NCI-H69 (cell line): Measurements from ENCODE around the gene ALCAM.
"Not testable (repeated sequence)": the region's sequence is repeated elsewhere in the genome, so short reads cannot be mapped to it uniquely, and the experiment has no call there.

Experiments used
- DNase-seq: peaks from one replicate; lab custom pipeline; 2025; lab: John Stamatoyannopoulos, UW

The ALCAM gene

DNA sequence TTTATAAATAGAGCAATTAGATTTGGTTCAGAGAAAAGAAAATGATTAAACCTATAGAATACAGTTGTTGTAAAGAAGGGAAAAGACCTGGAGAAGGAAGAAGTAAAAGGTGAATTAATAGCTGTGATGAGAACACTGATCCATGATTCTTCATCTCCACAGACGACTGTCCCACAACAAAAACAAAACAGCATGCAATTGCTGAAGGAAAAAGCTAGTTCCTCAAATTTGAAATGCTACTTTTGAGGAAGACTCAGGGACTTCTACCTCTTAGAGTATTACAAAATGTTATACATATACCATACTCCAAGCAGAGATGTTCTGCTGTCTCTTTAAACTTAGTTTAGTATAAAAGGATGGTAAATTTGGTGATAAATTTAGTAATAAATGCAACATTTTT lies 21.5 kb downstream of the ALCAM start:
- no peak for DNase-seq

DNA sequence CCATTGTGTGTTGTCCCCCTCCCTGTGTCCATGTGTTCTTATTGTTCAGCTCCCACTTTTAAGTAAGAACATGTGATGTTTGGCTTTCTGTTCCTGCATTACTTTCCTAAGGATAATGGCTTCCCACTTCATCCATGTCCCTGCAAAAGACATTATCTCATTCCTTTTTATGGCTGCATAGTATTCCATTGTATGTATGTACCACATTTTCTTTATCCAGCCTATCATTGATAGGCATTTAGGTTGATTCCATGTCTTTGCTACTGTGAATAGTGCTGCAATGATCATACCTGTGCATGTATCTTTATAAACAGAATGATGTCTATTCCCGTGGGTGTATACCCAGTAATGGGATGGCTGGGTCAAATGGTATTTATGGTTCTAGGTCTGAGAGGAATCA lies 23.1 kb downstream of the ALCAM start:
- DNase-seq, result not testable (repeated sequence)

DNA sequence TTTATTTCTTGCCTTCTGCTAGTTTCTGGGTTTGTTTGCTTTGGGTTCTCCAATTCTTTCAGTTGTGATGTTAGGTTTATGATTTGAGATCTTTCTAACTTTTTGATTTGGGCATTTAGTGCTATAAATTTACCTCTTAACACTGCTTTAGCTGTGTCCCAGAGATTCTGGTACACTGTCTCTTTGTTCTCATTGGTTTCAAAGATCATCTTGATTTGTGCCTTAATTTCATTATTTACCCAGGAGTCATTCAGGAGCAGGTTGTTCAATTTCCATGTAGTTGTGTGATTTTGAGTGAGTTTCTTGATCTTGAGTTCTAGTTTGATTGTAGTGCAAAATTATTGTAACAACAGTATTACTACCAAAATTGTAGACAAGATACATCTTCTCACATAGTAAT lies 25.9 kb downstream of the ALCAM start:
- DNase-seq, result not testable (repeated sequence)

DNA sequence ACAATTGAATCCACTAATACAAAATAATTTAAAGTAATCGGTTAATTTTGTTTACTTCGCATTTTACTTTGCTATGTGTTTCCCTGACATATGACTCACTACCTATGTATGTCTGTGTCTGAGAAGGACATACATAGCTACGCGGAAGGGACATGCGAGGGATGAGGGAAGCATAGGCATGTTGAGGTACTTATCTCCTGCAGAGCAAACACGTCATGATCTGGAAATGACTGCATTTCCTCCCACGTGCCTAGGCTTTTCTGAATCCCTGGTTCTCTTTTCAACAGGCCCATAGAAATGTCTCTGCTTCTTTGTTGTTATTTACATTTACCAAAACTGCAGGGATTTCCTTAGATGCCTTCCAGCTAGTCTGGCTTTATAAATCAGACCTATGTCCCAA lies 27.5 kb downstream of the ALCAM start:
- no peak for DNase-seq

DNA sequence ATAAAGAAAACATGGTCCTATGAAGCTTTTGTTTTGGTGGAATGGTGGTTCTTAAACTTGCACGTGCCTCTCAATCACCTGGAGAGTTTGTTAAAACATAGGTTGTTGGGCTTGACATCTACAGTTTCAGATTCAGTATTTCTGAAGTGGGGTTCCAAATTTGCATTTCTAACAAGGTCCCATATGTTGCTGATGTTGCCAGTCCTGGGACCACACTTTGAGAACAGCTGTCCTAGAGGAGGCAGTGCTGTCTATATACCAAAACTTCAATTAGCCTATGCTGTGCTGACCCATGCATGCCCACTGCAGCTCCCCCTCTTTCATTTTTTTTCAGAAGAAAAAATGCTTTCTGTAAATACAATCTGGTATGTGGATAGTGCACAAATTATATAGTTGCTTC lies 31.3 kb downstream of the ALCAM start:
- DNase-seq, result peak; percentile 97

DNA sequence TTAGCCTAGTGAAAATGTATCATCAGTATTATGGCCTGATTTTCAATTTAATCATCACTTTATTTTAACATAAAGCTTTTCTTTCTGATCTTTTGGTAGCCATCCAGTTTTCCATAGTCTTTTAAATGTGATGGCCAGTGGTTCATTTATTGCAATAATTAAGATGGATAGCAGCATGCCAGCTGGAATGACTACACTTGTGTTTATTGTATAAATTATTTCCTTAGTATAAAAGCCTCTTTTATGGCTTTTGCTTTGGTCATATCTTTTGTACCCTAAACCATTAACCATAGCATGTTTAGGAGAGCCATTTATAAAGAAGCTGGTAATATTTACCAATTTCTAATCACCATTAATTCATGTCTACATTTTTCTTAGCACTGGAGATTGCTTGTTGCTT lies 31.7 kb downstream of the ALCAM start:
- DNase-seq, result peak; percentile 97

DNA sequence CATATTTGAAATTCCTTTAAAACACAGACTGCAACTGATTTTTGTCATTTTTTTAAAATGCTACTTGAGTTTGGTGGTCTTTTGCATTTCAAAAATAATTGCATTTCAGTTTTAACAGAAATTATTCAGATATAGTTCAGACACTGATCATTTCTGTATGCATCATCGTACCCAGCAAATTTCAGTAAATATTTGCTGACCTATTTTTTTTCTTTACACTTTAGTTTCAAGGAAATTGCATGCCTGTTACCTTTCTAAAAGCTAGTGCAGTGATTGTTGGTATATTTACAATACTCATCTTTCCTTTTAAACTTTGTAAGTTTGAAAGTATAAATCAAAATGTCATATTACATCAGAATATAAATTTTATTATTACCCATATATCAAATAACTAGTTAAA lies 32.4 kb downstream of the ALCAM start:
- DNase-seq, result peak; percentile 33

DNA sequence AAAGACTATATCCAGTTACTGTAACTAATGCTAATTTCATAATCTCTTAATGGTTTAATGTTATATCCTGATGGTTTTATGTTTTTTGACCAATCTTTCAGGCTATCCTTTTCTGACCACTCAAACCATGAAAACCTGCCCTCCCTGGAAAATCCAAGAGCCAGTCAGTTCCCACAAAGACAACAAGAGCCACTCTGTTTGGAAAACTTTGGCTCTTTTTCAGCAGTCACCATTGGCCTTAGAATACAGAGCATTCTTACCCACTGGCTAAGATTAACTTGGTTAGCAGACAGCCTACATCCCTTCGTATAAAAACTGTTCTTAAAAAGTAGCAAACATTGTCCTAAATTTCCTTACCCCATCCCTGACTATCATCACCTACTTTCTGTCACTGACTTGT lies 32.9 kb downstream of the ALCAM start:
- peak; percentile 33 for DNase-seq

DNA sequence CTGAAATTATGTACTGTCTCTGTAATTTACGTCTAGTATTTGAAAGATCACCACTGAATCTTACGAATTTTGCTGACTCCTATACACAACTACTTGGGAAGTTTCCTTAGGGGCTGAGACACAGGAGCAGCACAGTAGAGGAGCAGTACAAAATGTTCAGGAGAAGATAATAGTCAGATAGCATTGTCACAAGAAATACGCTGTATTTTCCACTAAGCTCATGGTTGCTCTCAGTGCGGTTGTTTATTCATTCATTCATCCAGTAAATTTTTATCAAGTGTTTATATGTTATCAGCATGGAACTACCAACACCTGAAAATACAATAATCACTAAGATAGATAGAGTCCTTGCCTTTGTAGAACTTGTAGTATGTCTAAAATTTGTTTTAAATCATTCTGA lies 34.5 kb downstream of the ALCAM start:
- no peak for DNase-seq

DNA sequence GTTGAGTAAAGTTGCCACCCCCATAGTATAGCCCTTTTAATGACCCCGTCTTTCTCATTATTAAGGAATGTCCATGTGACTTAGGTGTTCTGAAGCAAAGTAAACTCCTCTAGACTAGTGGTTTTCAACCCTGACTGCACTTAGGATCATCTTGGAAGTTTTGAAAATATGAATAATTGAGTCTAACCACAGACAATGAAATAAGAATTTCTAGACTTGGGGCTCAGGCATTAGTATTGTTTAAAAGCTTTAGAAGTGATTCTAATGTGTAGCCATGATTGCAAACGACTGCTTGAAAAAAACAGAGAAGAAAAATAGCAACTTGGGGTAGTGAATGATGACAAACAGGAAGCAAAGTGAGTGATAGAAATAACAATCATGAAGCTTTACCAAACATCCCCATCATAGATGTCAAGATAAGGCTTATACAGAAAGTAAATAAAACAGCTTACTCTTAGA lies 35.0 kb downstream of the ALCAM start:
- DNase-seq, result no peak

DNA sequence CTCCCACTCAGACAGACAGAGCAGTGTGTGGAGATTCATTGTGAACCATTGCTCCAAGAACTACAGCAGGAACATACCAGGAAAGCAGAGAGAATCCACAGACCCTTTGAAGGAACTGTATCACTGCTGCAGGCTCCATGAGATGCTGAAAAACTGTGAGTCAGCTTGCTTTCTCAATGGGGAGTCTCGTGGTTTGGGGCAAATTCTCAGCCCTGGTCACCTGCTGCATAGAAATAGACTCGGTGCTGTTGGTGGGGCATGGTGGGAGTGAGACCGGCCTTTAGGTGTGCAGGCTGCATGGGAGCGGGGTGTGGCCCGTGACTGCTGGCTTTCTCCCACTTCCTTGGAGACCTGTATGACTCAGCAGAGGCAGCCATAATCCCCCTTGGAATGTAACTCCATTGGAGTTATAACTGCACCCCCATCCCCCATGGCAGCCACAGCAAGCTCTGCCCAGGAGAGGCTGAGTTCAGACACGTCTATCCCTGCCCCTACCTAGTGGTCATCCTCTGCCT lies 35.6 kb downstream of the ALCAM start:
- no peak for DNase-seq

DNA sequence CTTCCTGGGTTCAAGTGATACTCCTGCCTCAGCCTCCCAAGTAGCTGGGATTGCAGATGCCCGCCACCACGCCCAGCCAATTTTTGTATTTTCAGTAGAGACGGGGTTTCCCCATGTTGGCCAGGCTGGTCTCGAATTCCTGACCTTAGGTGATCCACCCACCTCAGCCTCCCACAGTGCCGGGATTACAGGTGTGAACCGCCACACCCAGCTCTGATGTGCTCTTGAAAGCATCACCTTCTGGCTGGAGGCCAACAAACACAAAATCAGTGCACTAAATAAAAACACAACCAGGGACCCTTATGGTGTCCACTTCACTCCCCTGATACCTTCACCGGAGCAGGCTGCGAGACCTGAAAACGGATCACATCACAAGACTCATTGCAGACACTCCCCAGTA lies 36.3 kb downstream of the ALCAM start:
- peak; percentile 3 for DNase-seq

DNA sequence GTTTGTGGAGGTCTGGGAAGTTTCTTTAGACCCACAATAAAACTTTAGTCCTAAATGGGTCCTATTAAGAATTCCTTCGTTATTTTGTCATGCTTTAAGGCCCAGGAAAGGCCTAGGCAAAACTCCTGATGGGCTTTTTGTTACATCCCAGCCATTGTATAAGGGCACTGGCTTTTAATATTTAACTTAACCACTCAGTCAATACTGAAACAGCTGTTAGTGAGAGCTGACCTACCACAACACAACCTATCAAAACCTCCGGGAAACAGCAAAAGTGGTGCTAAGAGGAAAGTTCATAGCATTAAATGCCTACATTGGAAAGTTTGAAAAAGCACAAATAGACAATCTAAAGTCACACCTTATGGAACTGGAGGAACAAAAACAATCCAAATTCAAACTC lies 39.6 kb downstream of the ALCAM start:
- DNase-seq, result no peak

DNA sequence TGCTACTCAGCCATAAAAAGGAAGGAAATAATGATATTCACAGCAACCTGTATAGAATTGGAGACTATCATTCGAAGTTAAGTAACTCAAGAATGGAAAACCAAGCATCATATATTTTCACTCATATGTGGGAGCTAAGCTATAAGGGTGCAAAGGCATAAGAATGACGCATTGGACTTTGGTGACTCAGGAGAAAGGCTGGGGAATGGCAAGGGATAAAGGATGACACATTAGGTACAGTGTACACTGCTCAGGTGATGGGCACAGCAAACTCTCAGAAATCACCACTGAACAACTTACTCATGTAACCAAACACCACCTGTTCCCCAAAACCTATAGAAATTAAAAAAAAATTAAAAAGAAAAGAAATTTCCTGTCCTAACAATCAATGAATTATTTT lies 42.7 kb downstream of the ALCAM start:
- DNase-seq, result no peak

DNA sequence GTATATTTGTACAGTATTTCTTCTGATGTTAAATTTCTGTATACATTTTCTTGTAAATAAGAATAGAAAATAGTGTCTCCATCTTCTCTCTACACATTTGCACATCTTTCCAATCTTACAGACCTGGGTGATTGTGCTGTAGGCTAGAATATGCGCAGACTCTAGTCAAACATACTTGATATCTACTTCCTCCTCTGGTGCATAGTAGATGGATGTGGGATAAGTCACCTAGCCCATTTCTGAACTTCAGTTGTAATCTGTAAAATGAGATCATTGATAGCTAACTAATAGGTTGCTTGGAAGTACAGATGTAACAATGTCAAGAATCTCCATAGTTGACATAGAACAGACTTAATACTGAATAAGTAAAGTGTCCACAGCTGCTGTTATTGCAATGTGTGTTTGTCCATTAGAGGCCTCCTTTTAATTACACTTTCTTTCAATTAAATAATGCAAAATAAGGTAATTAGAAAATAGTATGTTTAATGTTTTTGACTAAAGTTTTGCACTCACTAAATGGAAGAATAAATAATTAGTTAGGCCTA lies 46.7 kb downstream of the ALCAM start:
- peak; percentile 19 for DNase-seq

DNA sequence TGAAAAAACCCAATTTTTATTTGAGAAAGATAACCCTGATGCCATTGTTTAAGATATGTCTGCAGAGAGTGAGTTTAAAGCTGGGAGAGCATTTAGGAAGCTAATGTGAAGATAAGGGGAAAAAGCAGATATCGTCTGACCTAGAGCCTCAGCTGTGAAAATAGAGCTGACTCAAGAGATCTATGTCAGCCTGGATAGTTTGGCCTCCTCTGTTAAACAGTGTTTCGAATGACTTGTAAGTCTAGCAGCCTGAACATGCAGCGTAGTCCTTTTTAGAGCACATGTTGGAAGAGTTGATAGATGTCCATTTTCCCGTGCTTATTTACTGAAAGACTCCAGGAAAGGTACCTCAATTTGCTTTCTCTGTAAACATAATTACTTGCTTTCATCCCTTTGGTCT lies 48.1 kb downstream of the ALCAM start:
- peak; percentile 78 for DNase-seq

DNA sequence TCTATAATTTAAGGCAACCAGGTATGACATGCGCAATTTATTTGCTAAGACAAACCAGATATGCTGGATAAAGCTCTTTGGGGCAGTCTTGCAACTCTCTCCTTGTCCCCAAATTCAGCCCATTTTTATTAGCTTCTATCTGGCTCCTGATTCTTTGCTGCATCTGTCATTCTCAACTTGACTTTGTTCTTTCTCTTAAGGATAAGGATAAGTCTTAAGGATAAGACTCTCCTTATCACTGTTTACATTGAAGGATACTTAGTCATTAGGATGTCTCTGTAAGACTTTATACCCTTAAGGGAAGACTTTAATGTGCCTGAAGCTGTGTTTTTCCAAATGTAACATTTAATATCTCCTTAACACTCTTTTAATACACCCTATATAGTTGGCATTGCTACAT lies 49.2 kb downstream of the ALCAM start:
- DNase-seq, result no peak

DNA sequence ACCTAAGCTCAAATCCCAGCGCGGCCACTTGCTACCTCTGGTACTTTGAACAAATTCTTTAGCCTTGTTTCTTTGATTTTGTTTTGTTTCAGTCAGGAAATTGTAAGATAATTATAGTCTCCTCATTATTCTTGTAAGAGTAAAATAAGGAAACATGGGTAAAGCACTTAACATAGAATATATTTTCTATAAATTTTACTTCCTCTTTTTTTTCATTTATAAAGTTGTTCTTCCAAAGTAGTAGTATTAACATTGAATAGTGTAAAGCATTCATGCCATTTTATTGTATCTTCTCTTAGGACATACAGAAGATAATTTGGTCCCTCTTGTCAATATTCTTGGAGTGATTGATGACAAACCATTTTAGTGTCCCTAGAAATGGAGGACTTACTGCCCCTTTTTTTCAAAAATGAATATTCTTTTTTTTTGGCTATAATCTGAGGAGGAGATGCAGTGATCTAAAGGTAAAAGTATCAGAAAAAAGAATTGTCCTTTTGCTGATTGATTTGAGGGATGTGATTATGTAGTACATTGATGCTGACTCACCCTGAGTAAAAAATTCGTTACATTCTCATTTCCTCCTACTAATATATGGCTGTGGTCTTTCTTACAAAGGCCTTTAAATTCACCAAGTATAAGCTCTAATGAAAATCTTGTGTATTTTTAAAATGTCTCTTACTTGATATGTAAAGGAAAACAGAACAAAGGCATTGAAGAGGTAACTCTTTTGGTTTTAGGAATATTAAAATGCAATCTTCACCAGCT lies 51.0 kb downstream of the ALCAM start:
- DNase-seq, result no peak

DNA sequence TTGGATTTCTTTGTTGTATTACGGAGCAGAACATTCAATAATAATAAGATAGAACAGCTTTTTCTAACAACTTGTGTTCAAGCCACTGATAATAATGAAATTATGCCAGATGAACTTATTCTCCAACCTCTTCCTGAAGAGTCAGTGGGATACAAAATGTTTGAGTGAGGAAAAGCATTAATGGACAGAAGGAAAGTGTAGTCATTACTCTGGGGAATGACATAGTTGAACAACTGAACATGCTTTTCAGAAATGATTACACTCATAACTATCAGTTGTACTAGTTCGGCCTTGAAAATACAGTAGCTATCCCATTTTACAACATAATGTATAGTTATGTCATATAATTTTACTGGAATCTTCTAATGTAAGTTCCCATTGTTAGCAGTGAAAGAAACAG lies 55.9 kb downstream of the ALCAM start:
- DNase-seq, result peak; percentile 51

DNA sequence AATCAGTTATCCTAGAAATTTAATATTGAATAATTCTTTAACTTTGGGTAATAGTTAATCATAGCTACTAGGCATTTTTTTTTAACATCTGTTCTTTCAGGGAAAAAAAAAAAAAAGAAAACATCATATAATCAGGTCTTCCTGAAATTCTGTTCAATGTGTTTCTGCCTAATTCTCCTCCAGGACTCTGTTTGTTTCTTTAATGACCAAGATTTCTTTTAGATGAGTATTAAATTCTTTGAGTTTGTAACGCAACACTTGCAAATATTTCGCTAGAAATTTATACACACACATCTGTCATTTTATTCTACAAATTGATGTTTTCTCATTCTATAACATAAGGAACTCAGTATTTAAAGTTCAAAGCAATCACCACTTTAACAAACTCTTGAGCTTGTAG lies 56.7 kb downstream of the ALCAM start:
- DNase-seq, result no peak

DNA sequence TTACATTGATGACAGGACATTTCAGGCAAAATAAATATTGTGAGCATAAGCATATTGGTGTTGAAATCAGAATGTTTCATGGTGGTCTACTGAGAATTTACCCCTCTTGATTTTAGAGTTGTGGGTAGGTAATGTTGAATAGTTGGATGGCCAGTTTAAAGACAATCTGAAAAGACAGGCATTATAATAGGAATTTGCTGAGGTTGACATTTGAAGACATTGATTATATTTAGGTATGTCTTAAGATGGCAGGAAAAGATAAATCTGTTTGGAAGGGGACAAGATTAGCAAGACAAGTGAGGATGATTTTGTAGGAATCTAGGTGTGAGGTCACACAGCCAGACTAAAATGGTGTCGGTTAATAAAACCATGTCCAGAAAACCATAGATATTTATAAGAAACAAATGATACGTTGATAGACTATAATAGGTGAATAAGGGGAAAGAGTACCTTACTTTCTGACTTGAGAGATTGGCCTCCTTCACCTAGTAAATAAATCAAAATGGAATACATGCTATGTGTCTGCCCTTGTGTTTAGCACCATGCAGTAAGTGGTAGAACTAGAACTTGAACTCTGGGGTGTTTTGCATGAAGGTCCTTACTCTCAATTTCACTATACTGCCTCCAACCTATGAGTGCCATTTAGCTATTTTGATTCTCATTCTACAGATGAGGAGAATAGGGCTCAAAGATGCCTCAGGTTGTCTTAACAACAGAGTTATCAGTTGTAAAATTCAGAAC lies 57.9 kb downstream of the ALCAM start:
- no peak for DNase-seq

DNA sequence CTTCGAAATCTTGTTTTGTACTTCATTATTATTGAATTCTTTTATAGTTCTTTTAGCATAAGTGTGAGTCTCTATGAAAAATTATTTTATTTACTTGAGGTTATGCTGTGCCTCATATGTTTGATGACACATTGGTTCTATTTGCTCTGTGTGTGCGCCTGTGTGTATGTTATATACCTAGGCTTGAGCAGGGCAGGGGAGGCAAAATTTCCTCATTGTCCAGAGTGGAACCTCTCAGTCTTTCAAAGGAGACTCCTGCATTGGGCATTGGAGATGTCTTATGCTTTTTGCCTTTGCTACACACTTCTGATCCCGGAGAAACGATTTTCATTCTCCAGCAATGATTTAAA lies 58.4 kb downstream of the ALCAM start:
- DNase-seq, result peak; percentile 21

DNA sequence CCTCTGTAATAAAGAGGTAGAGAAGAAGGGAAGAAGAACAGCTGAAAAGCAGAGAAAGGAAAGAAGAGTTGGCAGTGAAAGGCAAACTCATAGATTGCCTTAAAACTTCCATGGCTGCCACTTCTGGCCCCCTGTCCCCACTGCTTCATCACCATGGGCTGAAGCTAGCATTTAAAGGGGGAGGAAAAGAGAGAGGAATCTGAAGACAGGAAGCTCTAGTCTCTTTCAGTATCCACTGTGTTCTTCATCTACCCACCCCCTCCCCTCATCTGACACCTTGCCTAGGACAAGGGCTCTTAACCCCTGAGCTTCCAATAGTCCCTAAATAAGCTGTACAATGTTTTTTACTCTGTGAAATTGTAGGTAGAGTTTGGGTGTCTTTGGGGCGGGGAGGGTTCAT lies 60.6 kb downstream of the ALCAM start:
- peak; percentile 48 for DNase-seq
